Breast epithelium (tissue), 4 donors: ENCODE measurements around the gene RNASE8. TPM values are rescaled to one million over a fixed set of nuclear protein-coding genes. Genes with fewer than 3 reads are reported as not detected.

Source experiments
- DNase-seq, 2 donors: peaks; one replicate each; pipeline ENCODE4 v3.0.0-alpha.2; 2019; ENCODE audit warnings: low spot score in 2 of 2
- H3K27ac ChIP-seq, 2 donors: fragments of 200-600 bp; sonication (generic) in 1 of 2; one replicate each; pipeline ENCODE4 v1.5.1; 2016 to 2019; ENCODE audit warnings: mild to moderate bottlenecking in 1 of 2
- H3K27me3 ChIP-seq, 2 donors: fragments of 200-600 bp; sonication (generic) in 1 of 2; one replicate each; pipeline versions ENCODE4 v1.5.1 to v1.6.0; 2017 to 2019; ENCODE audit warnings: control low read depth in 1 of 2, mild to moderate bottlenecking in 1 of 2
- H3K36me3 ChIP-seq: fragments of 200-600 bp; one replicate; pipeline ENCODE4 v1.5.1; 2019
- H3K4me1 ChIP-seq, 2 donors: fragments of 200-600 bp; sonication (generic); one replicate each; pipeline ENCODE4 v1.5.1; 2016 to 2019; ENCODE audit warnings: control low read depth in 1 of 2
- H3K4me3 ChIP-seq, 3 donors: fragments of 200-600 bp; sonication (generic); 1 replicate in 2 of 3; 2 replicates in 1 of 3; pipeline ENCODE4 v1.5.1; 2016 to 2019; ENCODE audit warnings: mild to moderate bottlenecking in 3 of 3, moderate library complexity in 2 of 3
- H3K9me3 ChIP-seq, 2 donors: fragments of 200-600 bp; sonication (generic) in 1 of 2; one replicate each; pipeline ENCODE4 v1.5.1; 2016 to 2019; ENCODE audit warnings: control low read depth in 1 of 2
- POLR2A ChIP-seq: fragments of 450-650 bp; IDR thresholded peaks from one replicate; pipeline ENCODE4 v1.6.1; 2016; ENCODE audit warnings: antibody characterized with exemption, mild to moderate bottlenecking, moderate library complexity
- POLR2AphosphoS5 ChIP-seq, 3 donors: sonication (generic); formaldehyde crosslinking; IDR thresholded peaks; one replicate each; pipeline ENCODE4 v1.6.1; 2017; ENCODE audit warnings: antibody characterized with exemption in 3 of 3
- intact Hi-C: fragments of 100-400 bp; cut with DNase I; formaldehyde crosslinking; loops from one replicate; pipeline ENCODE4 v1.15.1; 2023; ENCODE audit warnings: low total_unique reads
- total RNA-seq, 3 donors: library from RNA; depleted of rRNA; stranded (reverse); fragments of >200 nt; gene quantifications; one replicate each; pipeline ENCODE4 v1.1.0, GENCODE V29; 2016
- TF ChIP-seq, protein P1 (sequence below), 3 donors: fragments of 450-650 bp; IDR thresholded peaks; one replicate each; pipeline ENCODE4 v1.5.1; 2016 to 2017; ENCODE audit warnings: antibody characterized with exemption in 3 of 3, mild to moderate bottlenecking in 3 of 3, moderate library complexity in 3 of 3

The RNASE8 gene
- total RNA-seq, 3 donors from 2014 or later = not detected

DNA sequence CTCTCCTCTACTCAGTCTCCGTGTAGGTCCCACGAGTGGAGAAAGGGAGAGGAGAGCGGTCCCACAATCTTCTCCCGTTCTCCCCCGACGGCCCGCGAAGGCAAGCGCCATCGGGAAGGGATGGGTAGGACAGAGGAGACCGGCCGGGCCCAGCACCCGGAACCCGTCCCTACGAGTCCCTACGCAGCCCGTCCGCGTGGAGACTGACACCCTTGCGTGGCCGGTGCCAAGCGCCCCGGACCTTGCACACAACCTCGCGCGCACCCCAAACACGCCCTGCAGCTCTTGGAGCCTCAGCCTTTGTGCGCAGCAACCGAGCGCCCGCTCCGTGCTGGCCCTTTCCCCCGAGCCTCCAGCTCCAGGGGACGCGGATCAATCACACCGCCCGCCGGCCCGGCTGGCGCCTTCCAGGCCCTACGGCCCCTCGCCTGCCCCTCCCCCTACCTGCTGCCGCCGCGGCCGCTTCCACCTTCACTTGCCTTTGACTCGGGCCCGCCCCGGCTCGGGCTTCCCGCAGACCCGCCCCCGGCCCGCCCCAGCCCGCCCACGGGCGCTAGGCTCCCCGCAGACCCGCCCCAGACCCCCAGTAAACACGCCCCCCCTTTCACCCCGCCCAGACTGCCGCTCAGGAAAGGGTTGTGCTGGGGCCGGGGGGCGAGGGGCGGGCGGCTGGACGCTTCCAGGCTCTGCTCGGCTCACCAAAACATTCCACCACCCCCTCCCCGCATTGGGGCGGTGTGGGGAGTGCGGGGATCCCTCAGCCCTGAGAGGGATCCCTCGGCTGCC is 32.8 kb upstream of the RNASE8 start, which contains the start of gene NDRG2:
Gene NDRG2 (minus strand): TSS at position 477 of the 786 bp plus-strand sequence. CDS start 1,746 bp downstream, outside the sequence.
- intact Hi-C loops = no loop called here
- peak within 1 kb of the TSS; percentile 95 to 97 for H3K27ac ChIP-seq
- no peaks in the 10 kb centered on the region for H3K27me3 ChIP-seq
- no peaks in the 10 kb centered on the region for H3K9me3 ChIP-seq
- H3K4me3 ChIP-seq = peak within 1 kb of the TSS; percentile 66 to 92 (median 76)
- peak; percentile 84 to 85 for DNase-seq
- TF ChIP-seq POLR2AphosphoS5 (IDR thresholded peaks at IDR 0.05) = peak in 1 of 3 donors; percentile 71
- TF ChIP-seq, protein P1, sequence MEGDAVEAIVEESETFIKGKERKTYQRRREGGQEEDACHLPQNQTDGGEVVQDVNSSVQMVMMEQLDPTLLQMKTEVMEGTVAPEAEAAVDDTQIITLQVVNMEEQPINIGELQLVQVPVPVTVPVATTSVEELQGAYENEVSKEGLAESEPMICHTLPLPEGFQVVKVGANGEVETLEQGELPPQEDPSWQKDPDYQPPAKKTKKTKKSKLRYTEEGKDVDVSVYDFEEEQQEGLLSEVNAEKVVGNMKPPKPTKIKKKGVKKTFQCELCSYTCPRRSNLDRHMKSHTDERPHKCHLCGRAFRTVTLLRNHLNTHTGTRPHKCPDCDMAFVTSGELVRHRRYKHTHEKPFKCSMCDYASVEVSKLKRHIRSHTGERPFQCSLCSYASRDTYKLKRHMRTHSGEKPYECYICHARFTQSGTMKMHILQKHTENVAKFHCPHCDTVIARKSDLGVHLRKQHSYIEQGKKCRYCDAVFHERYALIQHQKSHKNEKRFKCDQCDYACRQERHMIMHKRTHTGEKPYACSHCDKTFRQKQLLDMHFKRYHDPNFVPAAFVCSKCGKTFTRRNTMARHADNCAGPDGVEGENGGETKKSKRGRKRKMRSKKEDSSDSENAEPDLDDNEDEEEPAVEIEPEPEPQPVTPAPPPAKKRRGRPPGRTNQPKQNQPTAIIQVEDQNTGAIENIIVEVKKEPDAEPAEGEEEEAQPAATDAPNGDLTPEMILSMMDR (IDR thresholded peaks at IDR 0.05) = no peak
- peak; percentile 47 for TF ChIP-seq POLR2A
- no peaks in the 10 kb centered on the region for H3K36me3 ChIP-seq
- H3K4me1 ChIP-seq = peaks cover 5 to 9% of the 10 kb centered on the region in 2 donors

DNA sequence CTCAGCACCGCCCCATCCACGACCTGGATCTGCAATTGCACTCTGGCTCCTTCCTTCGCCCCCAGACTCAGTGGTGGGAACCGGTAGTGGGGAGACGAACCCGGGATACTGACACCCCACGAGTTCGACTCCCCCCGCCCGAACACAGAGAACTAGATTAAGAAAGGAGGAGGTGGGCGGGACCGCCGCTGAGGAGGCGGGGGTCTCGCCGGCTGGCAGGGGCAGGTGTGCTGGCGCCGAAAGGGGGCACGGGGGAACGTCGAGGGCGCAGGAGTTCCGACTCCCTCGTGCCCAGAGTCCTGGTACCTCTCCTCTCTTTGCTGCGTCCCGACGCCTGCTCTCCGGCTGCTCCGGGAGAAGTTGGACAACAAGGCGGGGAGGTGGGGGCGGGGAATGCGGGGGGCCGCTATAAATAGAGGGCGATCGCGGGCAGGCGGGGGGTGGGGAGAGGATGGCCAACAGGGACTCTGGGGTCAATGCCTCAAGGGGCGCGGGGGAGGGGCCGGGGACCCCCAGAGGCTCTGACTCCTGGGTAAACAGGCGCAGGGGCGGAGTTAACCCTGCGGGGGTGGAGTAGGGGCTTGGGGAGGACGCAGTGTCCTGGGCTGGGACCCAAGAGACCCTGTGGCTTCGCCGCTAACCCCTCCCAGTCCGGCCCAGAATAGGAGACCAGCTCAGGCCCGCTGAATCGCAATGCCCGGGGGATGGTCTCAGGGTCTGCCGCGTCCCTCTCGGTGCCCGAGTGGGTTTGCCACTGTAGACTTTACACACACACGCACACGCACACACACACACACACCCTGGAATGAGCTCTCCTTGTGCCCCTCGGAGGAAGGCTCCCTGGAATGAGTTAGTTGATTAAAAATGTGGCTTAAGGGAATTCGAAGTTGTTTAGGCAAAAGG is 32.0 kb upstream of the RNASE8 start:
- TF ChIP-seq POLR2A (no peak), POLR2AphosphoS5 (IDR thresholded peaks at IDR 0.05) (peak in 2 of 3 donors; percentile 30 to 38)
- TF ChIP-seq, protein P1 (IDR thresholded peaks at IDR 0.05) = peak in 1 of 3 donors; percentile 36
- Histone ChIP-seq H3K4me3 (peak overlapping the region; percentile 66 to 92 (median 76)), H3K9me3 (no peaks in the 10 kb centered on the region), H3K27ac (peak overlapping the region; percentile 95 to 97), H3K36me3 (no peaks in the 10 kb centered on the region), H3K27me3 (no peaks in the 10 kb centered on the region), H3K4me1 (peaks cover 5 to 9% of the 10 kb centered on the region in 2 donors)
- intact Hi-C loops = no loop called here
- peak; percentile 63 to 79 for DNase-seq

DNA sequence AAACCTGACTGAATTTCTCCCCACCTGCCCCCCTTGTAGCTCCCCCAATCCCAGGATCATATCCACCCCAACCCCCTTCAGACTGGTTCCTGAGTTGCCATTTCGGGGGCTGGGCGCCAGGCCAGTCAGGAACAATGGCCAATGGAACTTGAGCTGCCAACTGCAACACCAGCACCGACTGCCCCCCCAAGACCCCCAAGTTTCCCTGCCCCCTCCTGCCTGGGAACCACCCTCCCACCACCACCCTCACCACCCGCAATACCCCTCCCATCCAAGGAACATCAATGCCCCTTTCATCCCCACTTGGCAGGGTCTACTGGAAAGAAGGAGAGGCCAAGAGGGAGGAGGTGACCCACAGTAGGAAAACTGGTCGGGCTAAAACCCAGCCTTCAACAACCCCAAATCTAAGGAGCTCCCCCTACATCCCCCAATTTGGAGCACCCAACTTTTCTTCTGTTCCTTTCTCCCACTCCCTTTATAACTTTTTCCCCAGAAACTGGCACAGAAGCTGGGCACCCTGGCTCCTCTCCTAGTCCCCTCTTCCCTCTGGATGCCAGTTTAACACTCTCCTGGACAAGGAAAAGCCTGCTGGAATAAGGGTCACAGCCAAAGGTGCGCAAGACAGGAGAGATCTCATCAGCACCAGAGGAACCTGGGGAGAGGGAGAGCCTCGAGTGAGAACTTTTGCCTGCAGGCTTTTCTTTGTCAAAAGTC is 31.2 kb upstream of the RNASE8 start:
- peaks cover 5 to 9% of the 10 kb centered on the region in 2 donors for H3K4me1 ChIP-seq
- TF ChIP-seq POLR2AphosphoS5 (IDR thresholded peaks at IDR 0.05) (no peak), POLR2A (no peak)
- TF ChIP-seq, protein P1 (IDR thresholded peaks at IDR 0.05) = no peak
- no peaks in the 10 kb centered on the region for H3K36me3 ChIP-seq
- DNase-seq = peak in 1 of 2 donors; percentile 70
- intact Hi-C loops = no loop called here
- H3K27ac ChIP-seq = peak overlapping the region; percentile 95 to 97
- no peaks in the 10 kb centered on the region for H3K9me3 ChIP-seq
- H3K4me3 ChIP-seq = peak overlapping the region in 2 of 3 donors; percentile 76 to 92
- H3K27me3 ChIP-seq = no peaks in the 10 kb centered on the region

DNA sequence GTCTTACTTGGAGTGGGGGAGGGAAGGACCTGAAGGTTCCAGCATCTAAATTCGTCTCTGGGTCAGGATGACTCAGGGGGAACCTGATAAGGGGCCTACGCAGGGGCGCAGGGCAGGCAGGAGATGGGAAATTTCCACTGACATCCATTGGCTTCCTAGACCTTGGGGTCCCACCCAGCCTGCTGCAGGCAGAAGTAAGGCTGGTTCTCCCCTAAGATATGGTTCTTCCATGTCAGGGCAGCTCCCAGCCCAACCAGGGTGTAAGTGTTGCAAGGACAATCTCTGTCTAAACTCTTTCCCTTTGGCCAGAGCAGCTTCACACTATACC is 30.7 kb upstream of the RNASE8 start:
- Histone ChIP-seq H3K27ac (peak overlapping the region; percentile 95 to 97), H3K4me1 (peaks cover 5 to 9% of the 10 kb centered on the region in 2 donors), H3K27me3 (no peaks in the 10 kb centered on the region), H3K36me3 (no peaks in the 10 kb centered on the region), H3K4me3 (peak overlapping the region in 1 of 3 donors; percentile 92), H3K9me3 (no peaks in the 10 kb centered on the region)
- DNase-seq = no peak
- TF ChIP-seq, protein P1 (IDR thresholded peaks at IDR 0.05) = no peak
- no peak for TF ChIP-seq POLR2AphosphoS5 (IDR thresholded peaks at IDR 0.05)
- TF ChIP-seq POLR2A = no peak
- intact Hi-C loops = no loop called here
